ENCODE data around the gene CD84.
"Not testable (repeated sequence)": the region's sequence is repeated elsewhere in the genome, so short reads cannot be mapped to it uniquely, and the experiment has no call there.

The CD84 gene

DNA sequence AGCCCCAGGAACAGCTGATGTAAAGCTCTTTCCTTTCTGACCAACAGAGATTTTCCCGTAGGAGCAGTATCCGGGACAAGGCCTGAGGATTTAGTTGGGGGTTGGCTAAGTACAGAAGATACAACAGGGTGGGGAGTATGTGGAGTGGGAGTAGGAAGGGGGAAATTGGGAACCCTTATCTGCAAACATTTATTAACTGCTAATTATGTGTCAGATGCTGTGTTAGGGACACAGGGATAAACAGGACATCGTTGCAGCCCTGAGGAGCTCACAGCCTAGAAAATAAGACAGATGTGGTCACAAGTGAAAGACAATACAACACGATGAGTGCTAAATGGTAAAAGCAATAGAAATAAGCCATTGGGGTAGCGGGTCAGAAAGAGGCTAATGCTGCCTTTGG lies 12.0 kb downstream of the CD84 start:
- Histone ChIP-seq H3K27me3 (ENCODE audit: control insufficient read depth in 1 of 2, insufficient read depth in 2 of 2, low read length in 2 of 2) (no peaks in the 10 kb centered on the region), H3K9me3 (ENCODE audit: low read length) (no peaks in the 10 kb centered on the region), H3K27ac (ENCODE audit: low read depth, low read length) (no peak overlapping the region), H3K36me3 (ENCODE audit: insufficient read depth, low read length) (no peaks in the 10 kb centered on the region), H3K4me1 (ENCODE audit: insufficient read depth, low read length) (no peaks in the 10 kb centered on the region), H3K9ac (ENCODE audit: low read length) (no peak overlapping the region), H3K4me3 (ENCODE audit: low read depth in 1 of 2, low read length in 2 of 2) (no peak overlapping the region)

DNA sequence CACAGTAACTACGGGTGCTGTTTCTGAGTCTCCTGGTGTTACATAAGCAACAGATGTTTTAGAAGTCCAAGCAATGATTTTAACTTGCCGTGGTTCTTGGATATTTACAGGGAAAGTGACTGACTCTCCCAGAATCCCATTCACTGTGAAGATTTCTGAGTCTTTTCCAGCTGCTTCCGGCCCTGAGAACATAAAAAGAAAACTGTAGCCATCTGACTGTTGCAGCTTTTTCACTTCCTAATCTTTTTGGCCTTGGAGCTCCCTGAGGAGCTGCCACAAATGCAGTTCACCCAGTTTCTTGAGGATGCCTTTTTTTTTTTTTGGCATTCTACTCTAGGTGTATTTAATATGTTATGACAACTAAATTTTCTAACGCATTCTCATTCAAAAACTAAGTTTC lies 13.7 kb downstream of the CD84 start:
- H3K27ac ChIP-seq (ENCODE audit: low read depth, low read length): no peak overlapping the region

DNA sequence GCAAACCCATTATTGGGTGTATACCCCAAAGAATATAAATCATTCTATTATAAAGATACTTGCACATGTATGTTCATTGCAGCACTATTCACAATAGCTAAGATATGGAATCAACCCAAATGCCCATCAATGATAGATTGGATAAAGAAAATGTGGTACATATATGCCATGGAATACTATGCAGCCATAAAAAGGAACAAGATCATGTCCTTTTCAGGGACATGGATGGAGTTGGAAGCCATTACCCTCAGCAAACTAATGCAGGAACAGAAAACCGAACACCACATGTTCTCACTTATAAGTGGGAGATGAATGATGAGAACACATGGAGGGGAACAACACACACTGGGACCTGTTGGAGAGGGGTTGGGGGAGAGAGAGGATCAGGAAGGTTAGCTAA lies 16.1 kb downstream of the CD84 start:
- not testable (repeated sequence) for H3K36me3 ChIP-seq (ENCODE audit: insufficient read depth, low read length); H3K9ac ChIP-seq (ENCODE audit: low read length); H3K27ac ChIP-seq (ENCODE audit: low read depth, low read length); H3K27me3 ChIP-seq (ENCODE audit: control insufficient read depth in 1 of 2, insufficient read depth in 2 of 2, low read length in 2 of 2); H3K4me3 ChIP-seq (ENCODE audit: low read depth in 1 of 2, low read length in 2 of 2); H3K9me3 ChIP-seq (ENCODE audit: low read length); H3K4me1 ChIP-seq (ENCODE audit: insufficient read depth, low read length)

More for the DNA sequence above, 13.7 kb downstream of the CD84 start:
- no peaks in the 10 kb centered on the region for H3K27me3 ChIP-seq (ENCODE audit: control insufficient read depth in 1 of 2, insufficient read depth in 2 of 2, low read length in 2 of 2)
- no peaks in the 10 kb centered on the region for H3K4me1 ChIP-seq (ENCODE audit: insufficient read depth, low read length)
- H3K36me3 ChIP-seq (ENCODE audit: insufficient read depth, low read length): no peaks in the 10 kb centered on the region
- no peak overlapping the region for H3K4me3 ChIP-seq (ENCODE audit: low read depth in 1 of 2, low read length in 2 of 2)
- H3K9ac ChIP-seq (ENCODE audit: low read length): no peak overlapping the region
- H3K9me3 ChIP-seq (ENCODE audit: low read length): no peaks in the 10 kb centered on the region

DNA sequence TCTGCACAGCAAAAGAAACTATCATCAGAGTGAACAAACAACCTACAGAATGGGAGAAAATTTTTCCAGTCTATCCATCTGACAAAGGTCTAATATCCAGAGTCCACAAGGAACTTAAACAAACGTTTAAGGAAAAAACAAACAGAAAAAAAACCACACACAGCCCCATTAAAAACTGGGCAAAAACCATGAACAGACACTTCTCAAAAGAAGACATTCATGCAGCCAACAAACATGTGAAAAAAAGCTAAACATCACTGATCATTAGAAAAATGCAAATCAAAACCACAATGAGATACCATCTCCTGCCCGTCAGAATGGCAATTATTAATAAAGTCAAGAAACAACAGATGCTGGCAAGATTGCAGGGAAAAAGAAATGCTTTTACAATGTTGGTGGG lies 16.6 kb downstream of the CD84 start:
- not testable (repeated sequence) for H3K9ac ChIP-seq (ENCODE audit: low read length); H3K4me3 ChIP-seq (ENCODE audit: low read depth in 1 of 2, low read length in 2 of 2); H3K27ac ChIP-seq (ENCODE audit: low read depth, low read length); H3K27me3 ChIP-seq (ENCODE audit: control insufficient read depth in 1 of 2, insufficient read depth in 2 of 2, low read length in 2 of 2); H3K4me1 ChIP-seq (ENCODE audit: insufficient read depth, low read length); H3K36me3 ChIP-seq (ENCODE audit: insufficient read depth, low read length); H3K9me3 ChIP-seq (ENCODE audit: low read length)

DNA sequence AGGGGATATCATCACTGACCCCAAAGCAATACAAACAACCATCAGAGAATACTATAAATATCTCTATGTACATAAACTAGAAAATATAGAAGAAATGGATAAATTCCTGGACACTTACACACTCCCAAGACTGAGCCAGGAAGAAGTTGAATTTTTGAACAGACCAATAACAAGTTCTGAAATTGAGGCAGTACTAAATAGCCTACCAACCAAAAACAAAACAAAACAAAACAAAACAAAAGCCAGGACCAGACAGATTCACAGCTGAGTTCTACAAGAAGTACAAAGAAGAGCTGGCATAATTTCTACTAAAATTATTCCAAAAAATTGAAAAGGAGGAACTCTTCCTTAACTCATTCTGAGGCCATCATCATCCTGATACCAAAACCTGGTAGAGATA lies 18.5 kb downstream of the CD84 start:
- Histone ChIP-seq H3K9me3 (ENCODE audit: low read length) (no peaks in the 10 kb centered on the region), H3K36me3 (ENCODE audit: insufficient read depth, low read length) (no peaks in the 10 kb centered on the region), H3K27me3 (ENCODE audit: control insufficient read depth in 1 of 2, insufficient read depth in 2 of 2, low read length in 2 of 2) (no peaks in the 10 kb centered on the region), H3K4me3 (ENCODE audit: low read depth in 1 of 2, low read length in 2 of 2) (no peak overlapping the region), H3K9ac (ENCODE audit: low read length) (no peak overlapping the region), H3K4me1 (ENCODE audit: insufficient read depth, low read length) (no peaks in the 10 kb centered on the region), H3K27ac (ENCODE audit: low read depth, low read length) (no peak overlapping the region)

DNA sequence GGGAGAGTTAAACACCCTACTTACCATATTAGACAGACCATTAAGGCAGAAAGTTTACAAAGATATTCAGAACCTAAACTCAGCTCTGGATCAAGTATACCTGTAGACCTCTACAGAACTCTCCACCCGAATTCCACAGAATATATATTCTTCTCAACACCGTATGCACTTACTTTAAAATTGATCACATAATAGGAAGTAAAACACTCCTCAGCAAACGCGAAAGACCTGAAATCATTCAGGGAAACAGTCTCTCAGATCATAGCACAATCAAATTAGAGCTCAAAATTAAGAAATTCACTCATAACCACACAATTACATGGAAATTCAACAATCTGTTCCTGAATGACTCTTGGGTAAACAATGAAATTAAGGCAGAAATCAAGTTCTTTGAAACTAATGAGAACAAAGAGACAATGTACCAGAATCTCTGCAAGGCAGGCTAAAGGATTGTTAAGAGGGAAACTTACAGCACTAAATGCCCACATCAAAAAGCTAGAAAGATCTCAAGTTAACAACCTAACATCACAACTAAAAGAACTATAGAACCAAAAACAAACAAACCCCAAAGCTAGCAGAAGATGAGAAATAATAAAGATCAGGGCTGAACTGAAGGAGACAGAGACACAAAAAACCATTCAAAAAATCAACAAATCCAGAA lies 19.1 kb downstream of the CD84 start:
- no peaks in the 10 kb centered on the region for H3K4me1 ChIP-seq (ENCODE audit: insufficient read depth, low read length)
- H3K9ac ChIP-seq (ENCODE audit: low read length): no peak overlapping the region
- H3K27ac ChIP-seq (ENCODE audit: low read depth, low read length): no peak overlapping the region

DNA sequence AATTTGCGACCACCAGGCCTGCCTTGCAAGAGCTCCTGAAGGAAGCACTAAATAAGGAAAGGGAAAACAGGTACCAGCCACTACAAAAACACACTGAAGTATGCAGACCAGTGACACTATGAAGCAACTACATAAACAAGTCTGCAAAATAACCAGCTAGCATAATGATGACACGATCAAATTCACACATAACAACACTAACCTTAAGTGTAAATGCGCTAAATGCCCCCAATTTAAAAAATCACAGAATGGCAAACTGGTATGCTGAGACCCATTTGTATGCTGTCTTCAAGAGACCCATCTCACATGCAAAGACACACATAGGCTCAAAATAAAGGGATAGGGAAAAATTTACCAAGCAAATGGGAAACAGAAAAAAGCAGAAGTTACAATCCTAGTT lies 19.9 kb downstream of the CD84 start:
- not testable (repeated sequence) for H3K27me3 ChIP-seq (ENCODE audit: control insufficient read depth in 1 of 2, insufficient read depth in 2 of 2, low read length in 2 of 2); H3K9ac ChIP-seq (ENCODE audit: low read length); H3K4me3 ChIP-seq (ENCODE audit: low read depth in 1 of 2, low read length in 2 of 2); H3K27ac ChIP-seq (ENCODE audit: low read depth, low read length); H3K4me1 ChIP-seq (ENCODE audit: insufficient read depth, low read length); H3K9me3 ChIP-seq (ENCODE audit: low read length); H3K36me3 ChIP-seq (ENCODE audit: insufficient read depth, low read length)

More for the DNA sequence above, 19.1 kb downstream of the CD84 start:
- no peaks in the 10 kb centered on the region for H3K9me3 ChIP-seq (ENCODE audit: low read length)
- no peaks in the 10 kb centered on the region for H3K27me3 ChIP-seq (ENCODE audit: control insufficient read depth in 1 of 2, insufficient read depth in 2 of 2, low read length in 2 of 2)
- H3K36me3 ChIP-seq (ENCODE audit: insufficient read depth, low read length): no peaks in the 10 kb centered on the region
- H3K4me3 ChIP-seq (ENCODE audit: low read depth in 1 of 2, low read length in 2 of 2): no peak overlapping the region

DNA sequence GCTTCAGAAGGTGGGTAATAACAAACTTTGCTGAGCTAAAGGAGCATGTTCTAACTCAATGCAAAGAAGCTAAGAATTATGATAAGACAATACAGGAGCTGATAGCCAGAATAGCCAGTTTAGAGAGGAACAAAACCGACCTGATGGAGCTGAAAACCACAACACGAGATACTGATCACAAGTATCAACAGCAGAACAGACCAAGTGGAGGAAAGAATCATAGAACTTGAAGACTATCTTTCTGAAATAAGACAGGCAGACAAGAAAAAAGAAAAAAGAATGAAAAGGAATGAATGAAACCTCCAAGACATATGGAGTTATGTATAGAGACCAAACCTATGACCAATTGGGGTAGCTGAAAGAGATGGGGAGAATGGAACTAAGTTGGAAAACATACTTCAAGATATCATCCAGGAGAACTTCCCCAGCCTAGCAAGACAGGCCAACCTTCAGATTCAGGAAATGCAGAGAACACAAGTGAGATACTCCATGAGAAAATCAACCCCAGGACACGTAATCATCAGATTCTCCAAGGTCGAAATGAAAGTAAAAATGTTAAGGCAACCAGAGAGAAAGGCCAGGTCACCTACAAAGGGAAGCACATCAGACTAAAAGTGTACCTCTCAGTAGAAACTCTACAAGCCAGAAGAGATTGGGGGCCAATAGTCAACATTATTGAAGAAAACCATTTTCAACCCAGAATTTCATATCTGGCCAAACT lies 20.5 kb downstream of the CD84 start:
- no peaks in the 10 kb centered on the region for H3K4me1 ChIP-seq (ENCODE audit: insufficient read depth, low read length)
- no peak overlapping the region for H3K4me3 ChIP-seq (ENCODE audit: low read depth in 1 of 2, low read length in 2 of 2)
- H3K27me3 ChIP-seq (ENCODE audit: control insufficient read depth in 1 of 2, insufficient read depth in 2 of 2, low read length in 2 of 2): no peaks in the 10 kb centered on the region
- H3K27ac ChIP-seq (ENCODE audit: low read depth, low read length): no peak overlapping the region
- H3K9ac ChIP-seq (ENCODE audit: low read length): no peak overlapping the region
- H3K9me3 ChIP-seq (ENCODE audit: low read length): no peaks in the 10 kb centered on the region
- H3K36me3 ChIP-seq (ENCODE audit: insufficient read depth, low read length): no peaks in the 10 kb centered on the region

DNA sequence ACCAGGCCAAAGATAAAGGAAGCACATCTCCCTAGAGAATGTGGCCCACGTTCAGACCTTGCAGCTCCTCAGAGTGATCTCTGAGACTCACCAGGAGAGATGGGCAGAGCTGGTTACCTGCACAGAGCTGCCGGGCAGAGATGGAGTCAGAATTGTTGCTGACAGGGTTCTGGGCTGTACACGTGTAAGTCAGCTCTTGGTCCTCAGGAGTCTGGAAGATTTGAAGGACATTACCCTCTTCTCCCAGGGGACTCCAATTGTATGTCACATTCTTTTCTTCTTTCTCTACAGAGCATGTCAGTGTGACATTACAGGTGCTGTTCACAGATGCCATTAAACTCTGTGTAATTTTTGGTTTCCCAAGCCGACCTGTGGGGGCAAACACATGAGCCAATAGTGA lies 25.5 kb downstream of the CD84 start:
- Histone ChIP-seq H3K36me3 (ENCODE audit: insufficient read depth, low read length) (no peaks in the 10 kb centered on the region), H3K27ac (ENCODE audit: low read depth, low read length) (no peak overlapping the region), H3K4me1 (ENCODE audit: insufficient read depth, low read length) (no peaks in the 10 kb centered on the region), H3K27me3 (ENCODE audit: control insufficient read depth in 1 of 2, insufficient read depth in 2 of 2, low read length in 2 of 2) (no peaks in the 10 kb centered on the region), H3K4me3 (ENCODE audit: low read depth in 1 of 2, low read length in 2 of 2) (no peak overlapping the region), H3K9ac (ENCODE audit: low read length) (no peak overlapping the region), H3K9me3 (ENCODE audit: low read length) (no peaks in the 10 kb centered on the region)

DNA sequence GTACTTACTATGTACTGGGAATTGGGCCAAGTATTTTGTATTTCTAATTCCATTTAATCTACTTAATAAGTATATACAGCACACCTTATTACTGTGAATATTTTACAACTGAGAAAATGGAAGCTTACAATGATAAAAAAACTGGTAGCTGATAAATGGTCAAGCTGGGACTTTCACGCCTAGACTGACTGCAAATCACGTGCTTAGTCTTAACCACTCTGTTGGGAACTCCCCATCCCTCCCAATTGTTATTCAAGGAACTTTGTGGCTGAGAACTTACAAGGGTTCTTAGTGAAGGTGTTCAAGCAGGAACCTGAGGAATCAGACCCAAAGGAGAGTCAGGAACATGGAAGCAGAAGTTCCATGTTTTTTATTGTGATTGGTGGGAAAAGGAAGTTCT lies 26.9 kb downstream of the CD84 start:
- Histone ChIP-seq H3K27me3 (ENCODE audit: control insufficient read depth in 1 of 2, insufficient read depth in 2 of 2, low read length in 2 of 2) (no peaks in the 10 kb centered on the region), H3K27ac (ENCODE audit: low read depth, low read length) (no peak overlapping the region), H3K9me3 (ENCODE audit: low read length) (no peaks in the 10 kb centered on the region), H3K9ac (ENCODE audit: low read length) (no peak overlapping the region), H3K4me1 (ENCODE audit: insufficient read depth, low read length) (no peaks in the 10 kb centered on the region), H3K4me3 (ENCODE audit: low read depth in 1 of 2, low read length in 2 of 2) (no peak overlapping the region), H3K36me3 (ENCODE audit: insufficient read depth, low read length) (no peaks in the 10 kb centered on the region)

DNA sequence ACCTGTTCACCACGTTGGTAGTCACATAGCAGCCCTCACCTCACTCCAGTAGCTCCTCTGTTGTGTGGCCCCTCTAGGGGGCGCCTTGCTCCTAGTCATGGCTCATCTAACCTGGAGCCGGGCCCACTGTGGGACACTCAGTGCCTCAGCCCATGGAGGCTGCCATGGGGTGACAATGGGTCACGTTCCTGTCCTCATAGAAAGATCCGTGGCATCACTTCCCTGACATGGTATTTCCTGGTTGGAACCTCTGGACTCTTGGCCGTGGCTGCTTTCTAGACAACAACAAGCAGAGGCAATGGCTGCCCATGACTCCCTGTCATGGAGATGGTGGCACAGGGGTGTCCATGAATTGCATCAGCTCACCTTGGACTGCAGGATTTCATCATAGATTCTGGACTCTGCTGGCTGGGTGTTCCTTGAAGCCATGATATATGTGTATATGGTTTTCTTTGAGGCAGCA lies 28.7 kb downstream of the CD84 start:
- Histone ChIP-seq H3K36me3 (ENCODE audit: insufficient read depth, low read length) (no peaks in the 10 kb centered on the region), H3K4me3 (ENCODE audit: low read depth in 1 of 2, low read length in 2 of 2) (no peak overlapping the region), H3K27me3 (ENCODE audit: control insufficient read depth in 1 of 2, insufficient read depth in 2 of 2, low read length in 2 of 2) (no peaks in the 10 kb centered on the region), H3K9me3 (ENCODE audit: low read length) (no peaks in the 10 kb centered on the region), H3K4me1 (ENCODE audit: insufficient read depth, low read length) (no peaks in the 10 kb centered on the region), H3K27ac (ENCODE audit: low read depth, low read length) (no peak overlapping the region), H3K9ac (ENCODE audit: low read length) (no peak overlapping the region)

DNA sequence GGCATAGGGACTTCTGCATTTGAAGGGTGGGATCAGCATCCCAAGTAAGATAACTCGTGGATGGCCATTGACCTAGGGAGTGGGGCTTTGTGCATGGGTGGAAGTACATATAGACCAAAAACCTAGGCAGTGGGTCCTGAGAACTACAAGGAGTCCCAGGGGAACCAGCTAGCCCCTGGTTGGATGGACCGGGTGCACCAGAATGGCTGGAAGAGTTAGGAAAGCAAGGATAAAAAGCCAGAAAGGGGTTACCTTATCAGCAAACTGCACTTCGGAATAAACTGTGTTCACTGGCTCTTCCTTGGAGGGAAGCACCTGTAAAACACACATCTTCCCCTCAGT lies 29.7 kb downstream of the CD84 start:
- Histone ChIP-seq H3K27ac (ENCODE audit: low read depth, low read length) (no peak overlapping the region), H3K9me3 (ENCODE audit: low read length) (no peaks in the 10 kb centered on the region), H3K27me3 (ENCODE audit: control insufficient read depth in 1 of 2, insufficient read depth in 2 of 2, low read length in 2 of 2) (no peaks in the 10 kb centered on the region), H3K36me3 (ENCODE audit: insufficient read depth, low read length) (no peaks in the 10 kb centered on the region), H3K4me1 (ENCODE audit: insufficient read depth, low read length) (no peaks in the 10 kb centered on the region), H3K4me3 (ENCODE audit: low read depth in 1 of 2, low read length in 2 of 2) (no peak overlapping the region), H3K9ac (ENCODE audit: low read length) (no peak overlapping the region)
